GM18526 (cell line): ENCODE data around the gene HELZ2.

ENCODE experiments used
- POLR2A ChIP-seq: IDR thresholded peaks from 3 replicates; pipeline ENCODE4 v1.6.1; 2011; ENCODE audit not compliant: insufficient read length; ENCODE audit errors: extremely low read depth

The HELZ2 gene

DNA sequence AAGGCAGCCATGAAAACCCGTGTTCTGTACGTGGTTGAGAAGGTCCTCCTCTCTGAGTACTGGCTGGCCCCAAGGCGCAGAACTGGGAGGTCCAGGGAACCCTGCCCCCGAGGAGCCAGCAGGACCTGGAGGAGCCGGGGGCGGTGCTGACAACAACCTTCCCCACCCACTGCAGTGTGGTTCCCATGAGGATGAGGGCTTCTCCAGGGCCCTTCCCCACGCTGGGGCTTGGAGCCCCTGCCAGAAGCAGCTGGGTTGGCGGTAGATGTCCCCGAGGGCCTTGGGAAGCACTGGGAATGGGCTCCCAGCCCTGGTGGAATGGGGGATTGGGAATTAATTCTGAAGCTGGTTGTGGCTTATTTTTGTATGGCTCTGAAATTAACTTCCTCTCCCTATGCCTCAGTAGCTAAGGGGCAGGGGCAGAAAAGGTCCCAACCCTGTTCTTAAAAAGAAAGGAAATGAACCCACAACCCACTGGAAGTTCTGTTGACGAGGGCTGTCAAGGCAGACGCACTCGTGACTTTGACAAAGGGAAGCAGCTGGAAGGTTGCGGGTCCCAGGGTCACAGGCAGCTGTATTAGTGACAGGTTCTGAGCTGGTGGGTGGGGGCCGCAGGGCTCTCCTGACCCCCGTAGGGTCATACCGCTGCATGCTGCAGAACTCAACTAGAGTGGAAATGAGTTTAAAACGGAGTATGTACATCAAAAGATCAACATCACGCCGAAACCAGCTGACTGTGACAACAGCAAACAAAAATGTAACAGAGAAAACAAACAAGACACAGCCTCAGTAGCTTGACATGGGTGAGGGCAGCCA, 13.9 kb upstream of the HELZ2 start:
- no peak for TF ChIP-seq POLR2A

DNA sequence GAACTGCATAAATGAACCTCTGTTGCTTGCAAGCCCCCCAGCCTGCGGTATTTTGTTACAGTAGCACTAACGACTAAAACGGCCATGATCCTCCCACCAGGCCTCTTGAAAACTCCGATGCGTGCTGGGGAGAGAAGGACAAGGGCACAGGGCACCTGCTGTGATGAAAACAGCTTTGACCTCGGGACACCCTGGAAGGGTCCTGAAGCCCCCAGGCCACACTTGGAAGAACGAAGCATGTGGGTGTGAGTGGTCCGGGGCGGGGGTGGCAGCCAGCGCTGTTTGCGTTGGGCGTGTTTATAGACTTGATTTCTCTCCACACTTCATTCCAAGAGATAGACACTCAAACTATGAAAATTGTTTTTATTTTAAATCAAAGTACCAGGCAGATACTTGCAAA, 13.2 kb upstream of the HELZ2 start:
- no peak for TF ChIP-seq POLR2A

DNA sequence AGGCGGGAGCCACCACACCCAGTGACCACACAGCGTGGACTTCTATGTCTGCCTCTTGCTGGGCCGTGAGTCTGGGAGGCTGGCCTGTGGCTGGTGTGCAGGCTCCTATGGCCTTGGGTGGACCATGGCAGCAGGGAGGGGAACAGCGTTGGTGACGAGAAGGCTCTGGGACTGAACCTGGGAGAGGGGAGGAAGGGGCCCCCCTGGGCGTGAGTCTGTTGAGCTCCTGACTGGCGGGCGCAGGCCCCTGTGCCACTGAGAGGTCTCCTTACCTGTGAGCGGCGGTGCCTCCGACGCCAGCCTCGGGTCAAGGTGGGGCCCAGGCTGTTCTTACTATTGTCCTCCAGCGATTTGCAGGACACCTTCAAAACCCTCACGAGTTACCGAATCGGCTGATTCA, 12.8 kb upstream of the HELZ2 start:
- TF ChIP-seq POLR2A = no peak

DNA sequence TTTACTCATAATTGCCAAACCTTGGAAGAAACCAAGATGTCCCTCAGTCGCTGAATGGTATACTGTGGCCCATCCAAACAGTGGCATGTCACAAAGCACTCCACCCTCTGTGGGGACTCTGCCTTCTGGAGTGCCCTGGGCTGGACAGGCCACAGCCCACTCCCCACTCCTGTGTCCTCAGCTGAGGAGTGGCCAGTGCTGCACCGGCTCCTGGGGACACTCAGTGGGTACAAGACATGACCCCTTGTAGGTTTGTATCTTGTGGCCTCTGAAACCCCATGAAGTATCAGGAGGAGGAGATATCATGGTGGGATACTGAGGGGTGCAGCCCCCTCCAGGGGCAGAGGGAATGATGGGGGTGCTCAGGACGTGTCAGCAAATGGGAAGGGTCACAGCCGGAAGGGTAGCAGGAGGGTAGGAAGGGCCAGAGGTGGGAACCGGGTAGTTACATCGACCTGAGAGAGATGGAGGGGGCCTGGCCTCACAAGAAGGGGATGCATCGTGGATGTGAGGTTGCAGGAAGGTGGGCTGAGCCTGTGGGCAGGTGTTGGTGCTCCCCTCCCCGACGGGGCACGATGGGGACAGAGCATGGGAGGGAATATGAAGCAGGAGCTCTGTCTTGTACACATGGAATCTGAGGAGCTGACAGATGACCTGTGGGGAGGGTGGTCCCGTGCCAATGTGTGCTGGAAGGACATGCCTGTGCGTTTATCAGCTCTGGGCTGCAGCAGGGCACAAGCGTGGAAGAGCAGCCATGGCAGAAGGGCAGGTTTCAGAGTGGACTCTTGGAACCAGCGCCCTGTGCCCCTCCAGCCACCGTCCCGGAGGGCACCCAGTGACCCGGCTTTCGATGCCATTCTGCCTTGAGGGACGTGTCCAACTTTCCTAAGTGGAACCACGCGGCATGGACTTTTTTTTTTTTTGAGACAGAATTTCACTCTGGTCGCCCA, 11.9 kb upstream of the HELZ2 start:
- TF ChIP-seq POLR2A = no peak

DNA sequence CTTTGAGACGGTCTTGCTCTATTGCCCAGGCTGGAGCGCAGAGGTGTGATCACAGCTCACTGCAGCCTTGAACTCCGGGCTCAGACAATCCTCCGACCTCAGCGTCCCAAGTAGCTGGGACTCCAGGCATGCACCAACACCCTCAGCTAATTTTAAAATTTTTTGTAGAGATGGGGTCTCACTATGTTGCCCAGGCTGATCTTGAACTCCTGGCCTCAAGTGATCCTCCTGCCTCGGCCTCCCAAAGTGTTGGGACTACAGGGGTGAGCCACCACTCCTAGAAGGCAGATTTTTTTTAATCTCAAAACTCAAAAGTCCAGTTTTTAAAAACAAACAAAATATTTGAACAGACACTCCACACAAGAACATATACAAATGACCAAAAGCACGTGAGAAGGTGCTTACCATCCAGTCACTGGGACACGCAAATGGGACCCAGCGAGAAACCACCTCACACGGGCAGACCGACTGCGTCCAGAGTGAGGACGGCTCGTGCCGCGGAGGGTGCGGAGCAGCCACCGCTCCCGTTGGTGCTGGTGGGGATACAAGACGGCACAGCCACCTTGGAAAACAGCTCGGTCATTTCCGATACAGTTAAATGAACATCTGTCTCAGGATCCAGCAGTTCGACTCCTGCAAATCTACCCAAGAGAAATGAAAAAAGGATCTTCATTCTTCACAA, 8.5 kb upstream of the HELZ2 start:
- TF ChIP-seq POLR2A = no peak

DNA sequence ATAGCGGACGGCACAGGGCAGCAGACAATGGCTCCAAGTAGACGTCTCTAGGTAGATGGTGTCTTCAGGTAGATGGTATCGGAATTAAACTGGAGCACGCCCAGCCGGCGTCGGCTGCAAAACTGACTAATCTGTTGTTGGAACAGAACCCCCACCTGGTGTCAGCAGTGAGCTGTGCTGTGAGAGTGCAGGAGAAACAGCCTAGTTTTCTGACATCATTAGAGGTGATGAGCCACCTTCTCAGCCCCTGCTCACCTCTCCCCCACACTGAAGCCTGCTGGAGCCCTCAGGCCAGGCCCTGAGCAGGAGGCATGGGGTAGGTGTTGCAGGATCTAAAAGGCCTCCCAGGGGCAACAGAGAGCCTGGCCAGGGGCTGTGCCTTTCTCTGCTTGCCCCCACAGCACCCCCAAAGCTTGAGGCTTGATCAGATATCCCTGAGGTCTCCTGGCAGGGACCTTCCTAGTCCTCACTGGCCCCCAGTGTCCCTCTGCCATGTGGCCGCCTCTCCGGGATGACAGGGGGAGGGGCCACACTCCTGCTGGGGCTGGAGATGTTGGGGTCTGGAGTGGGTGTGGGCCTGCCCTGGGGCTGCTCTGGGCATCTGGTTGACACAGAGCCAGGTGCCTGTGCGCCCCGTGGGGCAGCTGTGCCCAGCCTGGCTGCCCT, 6.9 kb upstream of the HELZ2 start:
- no peak for TF ChIP-seq POLR2A

DNA sequence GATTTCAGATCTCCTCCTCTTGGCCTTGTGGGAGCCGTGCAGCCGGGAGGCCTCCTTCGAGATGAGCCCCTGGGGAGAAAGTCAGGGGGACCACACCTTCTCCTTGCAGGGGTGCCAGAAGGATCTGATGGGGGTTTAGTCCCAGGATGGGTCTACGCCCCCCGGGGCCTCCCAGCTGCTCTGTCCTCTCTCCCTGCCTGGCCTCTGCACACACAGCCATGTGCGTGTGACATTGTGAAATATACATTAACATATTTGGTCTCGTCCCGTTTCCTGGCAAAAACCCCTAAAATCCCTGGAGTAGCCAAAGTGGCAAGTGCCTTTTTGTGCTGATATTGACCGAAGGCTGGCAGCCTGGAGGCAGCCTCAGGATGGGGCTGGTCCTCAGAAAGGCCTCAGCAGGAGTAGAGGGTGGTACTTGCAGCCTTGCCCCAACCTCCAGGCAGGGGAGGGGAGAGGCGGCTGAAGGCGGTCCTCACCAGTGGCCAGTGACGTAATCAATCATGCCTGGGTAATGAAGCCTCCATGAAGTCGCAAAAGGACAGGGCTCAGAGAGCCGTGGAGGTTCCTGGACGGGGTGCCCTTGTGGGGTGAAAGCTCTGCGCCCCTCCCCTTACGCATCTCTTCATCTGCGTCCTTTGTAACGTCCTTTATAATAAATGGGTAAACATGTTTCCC, 5.1 kb upstream of the HELZ2 start:
- TF ChIP-seq POLR2A = no peak

DNA sequence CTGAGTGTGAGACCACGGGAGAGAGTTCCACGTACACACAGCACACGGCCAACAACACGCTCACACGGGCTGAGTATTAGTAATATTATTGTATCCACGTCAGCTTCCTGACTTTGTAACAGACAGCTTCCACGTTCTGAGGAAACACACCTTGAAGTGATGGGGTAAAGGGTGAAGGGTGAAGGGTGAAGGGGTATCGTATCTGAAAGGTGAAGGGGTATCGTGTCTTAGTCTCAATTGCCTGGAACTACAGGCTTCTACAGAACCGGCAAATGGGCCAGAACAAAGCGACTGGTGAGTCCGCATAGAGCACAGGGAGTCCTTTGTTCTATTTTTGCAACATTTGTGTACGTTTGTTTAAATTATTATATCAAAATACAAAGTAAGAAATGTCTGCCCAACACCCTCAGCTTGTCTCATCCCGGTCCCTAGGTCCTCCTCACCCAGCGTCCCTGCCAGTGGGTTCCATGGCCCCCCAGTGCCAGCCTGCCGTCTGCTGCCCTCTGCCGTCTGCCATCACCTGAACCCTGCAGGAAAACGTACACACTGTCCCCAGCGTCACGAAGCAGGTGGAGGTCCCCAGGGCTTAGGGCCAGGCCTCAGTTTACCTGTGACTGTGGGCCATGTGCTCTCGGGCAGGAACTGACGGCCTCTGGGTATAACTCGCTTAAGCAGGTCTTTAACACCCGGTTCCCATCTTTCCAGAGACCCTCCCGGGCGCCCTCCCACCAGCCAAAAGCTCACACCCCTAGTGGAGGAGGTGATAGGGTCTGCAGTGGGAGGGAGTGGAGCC, 4.4 kb upstream of the HELZ2 start:
- no peak for TF ChIP-seq POLR2A

DNA sequence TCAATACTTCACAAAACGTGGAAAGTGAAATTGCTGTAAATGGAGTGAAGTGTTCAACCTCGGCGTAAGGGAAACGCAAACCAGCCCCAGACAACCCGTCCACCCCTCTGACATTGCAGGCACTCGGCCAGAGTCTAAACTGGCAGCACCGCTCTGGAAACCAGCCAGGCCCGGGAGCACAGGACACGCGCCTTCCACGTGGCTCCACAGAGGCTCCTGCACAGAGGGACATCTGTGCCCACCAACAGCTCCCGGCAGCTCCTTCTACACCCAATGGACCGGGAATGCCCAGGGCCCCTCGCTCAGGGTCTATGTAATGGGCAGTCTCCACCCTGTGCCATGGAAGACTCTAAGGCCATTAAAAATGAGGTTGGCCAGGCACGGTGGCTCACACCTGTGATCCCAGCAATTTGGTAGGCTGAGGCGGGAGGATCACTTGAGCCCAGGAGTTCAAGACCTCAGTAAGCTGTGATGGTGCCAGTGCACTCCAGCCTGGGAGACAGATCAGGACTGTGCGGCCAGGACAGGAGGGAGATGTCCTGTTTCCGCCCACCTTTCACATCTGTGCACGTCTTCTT, 3.4 kb upstream of the HELZ2 start:
- TF ChIP-seq POLR2A = no peak

DNA sequence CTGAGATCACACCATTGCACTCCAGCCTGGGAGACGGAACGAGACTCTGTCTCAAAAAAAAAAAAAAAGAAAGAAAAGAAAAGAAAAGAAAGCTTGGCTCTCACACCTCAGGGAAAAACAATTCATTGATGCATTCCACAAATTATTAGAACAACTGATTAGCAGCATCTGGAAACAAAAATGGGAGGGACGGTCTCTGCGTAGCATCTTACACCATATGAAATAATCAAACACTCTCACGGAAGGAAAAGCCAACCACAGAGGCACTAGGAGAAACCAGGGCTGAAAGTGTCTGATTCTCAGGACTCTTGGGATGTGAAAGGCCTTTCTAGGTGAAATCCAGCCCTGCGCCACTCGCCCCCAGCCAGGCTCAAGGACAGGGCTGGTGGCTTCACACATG, 2.3 kb upstream of the HELZ2 start:
- no peak for TF ChIP-seq POLR2A

DNA sequence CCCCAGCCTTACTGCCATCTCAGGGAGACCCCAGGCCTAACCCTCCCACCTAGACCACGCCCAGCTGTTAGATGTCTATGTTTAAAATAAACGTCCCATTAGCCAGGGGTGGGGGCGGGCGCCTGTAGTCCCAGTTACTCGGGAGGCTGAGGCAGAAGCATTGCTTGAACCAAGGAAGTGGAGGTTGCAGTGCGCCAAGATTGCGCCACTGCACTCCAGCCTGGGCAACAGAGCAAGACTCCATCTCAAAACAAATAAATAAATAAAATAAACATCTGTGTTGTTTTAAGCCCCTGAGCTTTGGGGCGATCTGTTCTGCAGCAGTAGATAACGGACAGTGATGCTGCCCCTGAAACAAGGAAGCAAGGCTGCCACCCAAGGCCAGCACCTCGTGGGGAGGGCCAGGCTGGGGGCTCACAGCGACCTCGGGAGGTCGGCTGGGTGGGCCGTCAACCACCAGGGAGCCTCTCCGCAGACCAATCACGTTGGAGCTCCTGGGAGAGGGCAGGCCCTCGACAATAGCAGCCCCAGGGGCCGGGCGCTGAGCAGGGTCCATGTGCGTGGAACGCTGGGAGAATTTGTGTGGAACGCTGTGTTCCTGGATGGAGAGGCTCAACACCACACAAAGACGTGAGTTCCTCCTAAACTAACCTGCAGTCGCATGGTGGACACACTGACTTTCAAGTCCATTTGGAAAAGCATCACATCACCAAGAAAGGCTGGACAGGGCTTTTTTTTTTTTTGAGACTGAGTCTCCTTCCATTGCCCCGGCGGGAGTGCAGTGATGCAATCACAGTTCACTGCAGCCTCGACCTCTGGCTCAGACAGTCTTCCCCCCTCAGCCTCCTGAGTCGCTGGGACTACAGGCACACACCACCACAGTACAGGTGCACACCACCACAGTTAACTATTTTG, 1.0 kb upstream of the HELZ2 start:
- TF ChIP-seq POLR2A = no peak

DNA sequence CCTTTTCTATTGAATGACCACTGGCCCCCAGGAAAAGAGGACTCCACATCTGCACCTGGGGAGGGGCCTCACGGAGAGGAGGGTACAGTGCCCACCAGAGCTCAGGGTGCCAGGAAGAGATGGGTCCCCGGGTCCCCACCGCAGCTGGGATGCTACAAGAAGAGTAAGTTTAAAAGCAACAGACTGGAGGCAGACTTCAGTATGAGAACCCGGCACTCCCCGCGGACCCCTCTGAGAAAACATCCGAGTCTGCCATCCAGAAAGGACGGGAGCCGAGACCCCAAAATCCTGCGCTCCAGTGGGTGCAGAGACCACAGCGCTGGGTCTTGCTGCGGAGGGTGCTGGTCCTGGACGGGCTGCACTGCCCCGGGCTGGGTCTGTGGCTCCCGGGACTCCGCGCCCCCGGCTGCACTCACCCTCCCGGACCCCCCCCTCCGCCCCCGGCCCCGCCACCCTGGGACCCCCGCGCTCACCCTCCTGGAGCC, 350 bp downstream of the HELZ2 start:
- TF ChIP-seq POLR2A = no peak
